Hematopoietic multipotent progenitor cell (in vitro differentiated cells): ENCODE measurements around the gene WNT5A. TPM values are rescaled to one million over a fixed set of nuclear protein-coding genes. Genes with fewer than 3 reads are reported as not detected.

Experiments
- DNase-seq, 3 donors: peaks; one replicate each; pipeline ENCODE4 v3.0.0-alpha.2; 2011 to 2015; ENCODE audit warnings: low read depth in 2 of 3, low spot score in 2 of 3
- total RNA-seq: library from RNA; depleted of rRNA; stranded (reverse); fragments of >200 nt; gene quantifications from one replicate; pipeline ENCODE4 v1.2.3, GENCODE V29; 2012

WNT5A gene
- total RNA-seq, 1 donor = not detected

- DNase-seq = no peak
Measured at GRCh38 chr3:55507808-55508207, 20.7 kb upstream of the WNT5A start.

DNA sequence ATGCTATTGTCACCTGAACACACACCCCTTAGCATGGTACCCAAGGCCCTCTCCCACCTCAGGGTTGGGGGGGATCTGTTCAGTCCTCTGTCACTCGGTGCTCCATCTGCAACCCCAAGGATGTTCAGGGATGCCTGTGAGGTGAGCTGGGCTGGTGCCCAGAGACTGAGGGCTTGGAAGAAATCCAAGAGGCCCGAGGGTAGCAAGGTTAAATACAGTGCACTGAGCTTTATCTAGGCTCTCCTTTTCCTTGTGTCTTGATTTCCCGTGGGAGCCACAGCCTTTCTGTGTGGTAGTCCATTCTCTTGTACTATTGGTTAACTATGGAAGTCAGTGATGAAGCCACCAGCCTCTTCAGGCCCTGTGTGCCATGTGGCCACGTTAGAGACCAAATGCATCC is 18.7 kb upstream of the WNT5A start:
- no peak for DNase-seq

GRCh38 chr3:55505102-55505501 is 18.0 kb upstream of the WNT5A start:
- peak in 1 of 3 donors; percentile 48 for DNase-seq

- DNase-seq = no peak
Measured at GRCh38 chr3:55501905-55502304, 14.8 kb upstream of the WNT5A start.

DNA sequence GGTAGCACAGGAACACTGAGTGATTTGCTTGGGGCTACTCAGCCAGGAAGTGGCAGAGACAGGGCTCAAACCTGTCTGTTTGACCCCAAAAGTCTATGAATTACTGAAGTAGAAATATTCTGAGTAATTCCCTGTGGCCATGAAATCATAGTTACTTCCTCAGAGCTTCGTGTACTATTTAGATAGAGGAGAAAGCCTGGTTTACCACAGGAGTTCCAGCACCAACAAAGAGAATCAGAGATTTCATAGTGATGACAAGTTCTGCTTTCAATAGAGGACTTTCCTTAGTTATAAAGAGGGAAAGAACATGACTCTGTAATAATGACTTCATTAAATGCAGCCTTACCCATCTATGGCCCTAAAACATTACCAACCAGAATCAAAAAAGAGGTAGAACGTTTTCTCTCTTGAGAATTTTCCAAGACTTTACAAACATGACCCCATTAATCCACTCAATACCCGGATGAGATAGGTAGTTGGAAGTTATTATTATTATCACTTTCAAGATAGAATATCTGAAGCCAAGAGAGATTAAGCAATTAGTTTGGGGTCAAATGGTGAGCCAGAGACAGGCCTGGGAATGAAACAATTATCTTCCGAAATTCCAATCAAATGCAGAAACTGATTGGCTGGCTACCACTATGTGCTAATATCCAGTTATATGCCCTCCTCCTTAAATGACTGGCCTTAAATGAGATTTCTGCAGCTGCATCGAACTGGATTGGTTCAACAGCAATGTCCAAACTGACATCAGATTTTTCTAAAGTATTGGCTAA is 13.6 kb upstream of the WNT5A start:
- no peak for DNase-seq

GRCh38 chr3:55498520-55498919 is 11.4 kb upstream of the WNT5A start:
- no peak for DNase-seq

- DNase-seq = no peak
Measured at GRCh38 chr3:55497250-55497649, 10.1 kb upstream of the WNT5A start.

DNA sequence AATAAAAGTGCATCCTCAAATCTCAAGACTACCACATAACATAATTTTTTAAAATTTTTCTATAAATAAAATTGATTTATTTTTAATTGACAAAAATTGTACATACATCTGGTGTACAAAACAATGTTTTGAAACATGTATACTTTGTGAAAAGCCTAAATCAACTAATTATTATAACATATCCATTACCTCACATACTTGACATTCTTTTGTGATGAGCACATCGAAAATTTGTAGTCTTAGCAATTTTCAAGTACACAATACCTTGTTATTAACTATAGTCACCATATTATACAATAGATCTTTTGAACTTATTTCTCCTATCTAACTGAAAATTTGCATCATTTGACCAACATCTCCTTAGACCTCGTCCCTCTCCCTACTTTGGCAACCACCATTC is 7.9 kb upstream of the WNT5A start:
- no peak for DNase-seq

- DNase-seq = no peak
Measured at GRCh38 chr3:55492976-55493375, 5.9 kb upstream of the WNT5A start.

DNA sequence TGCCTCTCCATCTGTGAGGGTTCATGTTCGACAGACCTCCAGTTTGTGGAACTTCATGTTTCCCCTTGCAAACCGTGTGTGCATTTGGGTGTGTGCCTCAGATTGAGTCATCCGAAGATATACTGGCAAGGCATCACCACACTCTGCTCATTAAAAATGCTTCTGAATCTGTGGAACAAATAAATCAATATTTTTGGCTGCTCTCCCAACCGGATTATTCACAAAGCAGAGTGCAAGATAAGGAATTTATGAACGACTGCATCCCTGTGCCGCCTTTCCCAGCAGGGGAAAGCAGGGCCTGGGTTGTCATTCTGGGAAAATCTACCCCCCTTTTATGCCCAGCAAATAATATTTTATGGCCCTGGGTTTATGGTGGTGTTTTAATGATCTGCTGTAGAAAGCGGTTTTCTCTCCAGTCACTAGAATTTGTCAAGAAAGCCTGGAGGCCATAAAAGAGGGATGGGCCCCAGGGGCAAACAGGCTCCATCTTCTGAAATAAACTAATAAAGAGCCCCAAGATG is 4.2 kb upstream of the WNT5A start:
- DNase-seq = no peak

DNA sequence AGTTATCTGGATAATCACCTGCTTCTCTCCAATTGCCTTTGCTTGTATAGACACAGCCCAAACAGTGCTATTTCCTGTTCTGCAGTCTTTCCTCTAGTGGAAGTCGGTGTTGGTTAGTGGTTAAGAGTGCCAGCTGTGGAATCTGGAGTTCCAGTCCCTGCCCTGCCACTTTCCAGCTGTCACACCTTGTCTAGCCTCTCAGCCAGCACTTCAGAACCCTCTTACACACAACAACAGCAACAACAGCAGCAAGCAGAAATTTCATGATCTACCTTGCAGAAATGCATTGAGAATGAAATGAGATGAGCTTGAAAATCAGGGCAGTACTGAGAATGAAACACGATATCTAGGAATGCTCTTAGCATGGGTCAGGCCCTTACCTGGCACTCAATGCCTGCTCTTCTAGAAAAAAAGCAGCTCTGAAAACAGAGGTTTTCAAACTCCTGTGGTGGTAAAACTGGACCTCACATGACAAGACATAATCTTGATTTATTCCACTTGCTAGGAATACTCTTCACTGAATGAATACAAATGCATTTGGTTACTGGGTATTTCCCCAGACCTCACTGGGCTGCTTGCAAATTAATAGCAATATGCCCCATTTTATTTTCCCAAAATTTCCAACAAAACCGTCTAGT is 3.3 kb upstream of the WNT5A start:
- DNase-seq = no peak

GRCh38 chr3:55489798-55490132 is 2.7 kb upstream of the WNT5A start:
- DNase-seq = no peak

DNA sequence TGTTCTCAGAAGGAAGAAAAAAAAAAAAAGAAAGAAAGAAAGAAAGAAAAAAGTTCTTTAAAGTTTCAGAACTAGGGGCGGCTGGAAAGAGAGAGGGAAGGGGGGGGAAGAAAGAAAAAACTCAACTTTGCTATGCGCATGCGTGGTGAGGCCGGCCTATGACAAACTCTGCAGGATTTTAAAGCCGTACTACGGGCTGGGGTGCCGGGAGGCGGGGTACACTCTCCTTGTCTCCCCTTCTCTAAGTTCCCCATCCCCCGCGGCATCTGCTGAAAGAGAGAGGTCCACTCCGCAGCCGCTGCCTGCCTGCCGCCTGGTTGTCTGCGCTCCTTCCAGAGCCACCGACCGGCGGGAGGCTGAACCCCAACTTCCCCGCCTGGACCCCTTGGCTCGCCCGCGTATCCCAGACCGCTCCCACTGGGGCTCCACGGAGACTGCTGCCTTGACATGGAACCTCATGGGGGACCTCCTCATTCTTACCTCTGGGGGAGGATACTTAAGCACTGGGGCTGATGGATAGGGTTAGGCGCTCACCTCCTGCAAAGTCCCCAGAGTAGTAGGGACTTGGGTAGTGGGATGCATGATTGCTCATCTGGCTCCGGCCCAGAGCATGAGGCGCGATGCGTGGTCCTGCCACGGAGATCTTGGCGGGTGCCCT is 1.4 kb upstream of the WNT5A start:
- peak in 2 of 3 donors; percentile 67 to 77 for DNase-seq

GRCh38 chr3:55487381-55488241 is 505 bp upstream of the WNT5A start:
- no peak for DNase-seq

GRCh38 chr3:55486101-55486856 is 827 bp downstream of the WNT5A start:
- DNase-seq = no peak

GRCh38 chr3:55484801-55485791 is 2.0 kb downstream of the WNT5A start:
- peak in 2 of 3 donors; percentile 66 to 79 for DNase-seq

DNA sequence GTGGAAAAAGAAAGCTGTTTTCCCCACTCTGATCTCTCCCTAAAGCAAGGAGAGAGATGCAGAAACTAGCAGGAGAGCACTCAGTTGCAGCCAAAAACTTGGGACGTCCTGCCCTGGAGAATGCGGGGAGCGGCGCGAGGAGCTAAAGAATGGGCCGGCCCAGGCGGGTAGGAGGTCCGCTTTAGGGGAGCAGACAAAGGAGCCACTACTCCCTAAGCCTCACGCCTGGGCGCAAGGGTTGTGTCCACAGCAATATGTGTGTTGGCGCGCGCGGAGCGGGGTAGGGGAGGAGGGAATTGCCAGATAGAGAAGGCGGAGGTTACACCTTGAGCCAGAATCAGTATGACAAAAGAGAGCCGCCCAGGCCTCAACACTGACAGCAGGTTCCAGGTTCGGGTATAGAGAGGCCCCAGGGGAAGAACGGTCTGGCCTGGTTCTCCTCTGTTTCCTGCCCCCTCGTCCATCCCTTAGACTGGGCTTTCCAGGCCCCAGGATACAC is 2.9 kb downstream of the WNT5A start:
- DNase-seq = no peak

DNA sequence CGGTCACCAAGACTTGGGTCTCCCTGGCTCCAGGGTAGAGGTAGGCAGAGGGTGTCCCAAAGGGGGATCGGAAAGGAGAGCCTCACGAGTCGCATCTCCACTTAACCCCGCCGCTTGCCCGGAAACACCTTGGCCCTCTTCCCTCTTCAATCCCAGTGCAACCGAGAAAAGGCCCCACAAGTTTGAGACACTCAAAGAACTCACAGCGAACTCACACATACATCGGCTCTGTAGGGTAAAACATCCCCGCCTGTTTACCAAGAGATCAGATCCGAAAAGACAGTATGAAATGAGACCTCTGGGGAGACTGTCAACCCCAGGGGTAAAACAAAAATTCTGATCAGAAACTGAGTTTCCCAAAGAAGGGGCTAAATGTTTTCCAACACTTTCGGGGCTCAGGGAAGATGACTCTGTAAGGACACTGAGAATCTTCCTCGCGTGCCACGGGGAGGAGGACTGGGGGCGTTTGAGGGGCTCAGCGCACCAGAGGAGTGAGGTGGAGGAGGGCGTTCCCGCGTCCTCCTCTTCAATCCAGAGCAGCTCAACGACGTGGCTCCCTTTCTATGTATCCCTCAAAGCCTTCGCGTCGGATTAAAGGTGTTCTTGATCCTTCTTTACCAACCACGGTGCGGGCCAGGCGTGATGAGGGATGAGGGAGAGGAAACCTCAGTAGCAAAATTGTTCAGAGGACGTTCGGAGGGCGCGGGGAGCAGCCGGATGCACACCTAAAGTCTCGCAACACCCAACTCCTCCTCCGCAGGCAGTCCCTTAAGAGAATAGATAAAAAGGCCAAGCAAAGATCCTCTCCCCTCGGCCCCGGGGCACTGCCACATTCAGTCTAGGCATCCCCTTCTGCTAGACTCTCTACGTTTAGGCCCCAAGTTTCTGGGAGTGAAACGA is 3.7 kb downstream of the WNT5A start:
- DNase-seq = no peak
